GM12874 (cell line): Measurements from ENCODE around the gene CDHR3.

Experiments
- CTCF ChIP-seq: IDR thresholded peaks from 2 replicates; pipeline ENCODE4 v1.5.1; 2011; ENCODE audit warnings: low read depth, mild to moderate bottlenecking, control low read depth, low read length, moderate library complexity; ENCODE audit not compliant: insufficient read depth

CDHR3 gene

DNA sequence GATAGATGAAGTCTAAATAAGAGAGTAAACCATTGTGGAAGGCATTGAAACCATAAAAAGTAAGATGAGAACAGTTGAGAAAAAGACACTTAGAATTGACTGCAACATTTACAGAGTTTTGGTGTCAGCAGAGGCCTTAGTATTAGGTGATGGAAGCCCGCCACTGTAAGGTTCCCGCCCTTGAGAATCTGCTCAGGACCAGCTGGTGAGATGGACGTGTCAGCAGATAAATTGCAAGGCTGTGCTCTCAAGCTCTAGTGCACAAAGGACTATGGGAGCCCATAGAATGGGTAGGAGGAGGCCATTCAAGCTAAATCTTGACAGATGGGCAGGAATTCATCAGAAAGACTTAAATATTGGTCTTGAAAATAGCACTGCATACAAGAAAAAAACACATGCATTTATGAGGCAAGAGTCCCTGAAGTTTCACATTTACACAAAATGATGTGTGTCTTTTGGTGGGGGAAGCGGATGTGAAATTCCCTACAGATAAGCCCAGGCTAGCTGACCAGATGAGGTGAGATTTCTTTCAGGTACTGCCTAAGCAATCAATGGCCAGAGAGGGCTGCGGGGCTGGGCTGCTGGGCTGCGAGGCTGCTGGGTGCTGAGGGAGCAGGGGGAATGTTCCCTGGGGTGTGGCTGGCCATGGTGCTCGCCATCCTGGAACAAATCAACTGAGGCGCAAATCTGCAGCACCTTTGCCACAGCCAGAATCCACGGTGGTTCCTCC is 106.6 kb downstream of the CDHR3 start:
- no peak for TF ChIP-seq CTCF

GRCh38 chr7:106070201-106070551 is 107.1 kb downstream of the CDHR3 start:
- TF ChIP-seq CTCF: no peak

- TF ChIP-seq CTCF: no peak
Measured at GRCh38 chr7:106070567-106071254, 107.6 kb downstream of the CDHR3 start.

DNA sequence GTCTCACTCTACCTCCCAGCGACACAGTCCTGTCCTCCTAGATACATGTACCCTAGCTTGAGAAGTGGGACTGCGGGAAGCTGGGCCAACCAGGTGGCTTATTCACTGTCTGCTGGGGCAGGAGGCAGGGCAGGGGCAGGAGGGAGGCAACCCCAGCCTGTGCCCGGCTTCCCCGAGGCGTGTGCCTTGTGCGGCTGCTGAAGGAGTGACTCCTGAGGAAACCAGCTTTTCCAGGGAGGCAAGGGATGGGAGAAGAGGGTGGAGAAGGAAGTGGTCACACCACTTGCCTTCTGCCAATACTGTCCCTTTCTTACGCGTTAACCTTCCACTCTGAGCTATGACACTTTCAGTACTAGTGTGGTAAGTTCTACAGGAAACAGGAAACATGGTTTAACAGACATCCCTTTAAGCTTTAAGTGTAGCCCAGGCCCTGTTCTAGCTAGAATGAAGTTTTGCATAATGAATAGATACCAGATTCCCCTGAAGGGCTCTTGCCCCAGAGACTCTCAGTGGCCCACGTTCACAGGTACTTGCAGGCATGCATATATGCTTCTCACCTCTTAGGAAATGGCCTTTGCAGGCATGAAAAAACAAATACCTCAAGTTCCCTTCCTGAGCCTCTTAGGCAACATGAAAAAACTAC is 108.4 kb downstream of the CDHR3 start:
- TF ChIP-seq CTCF: no peak

- TF ChIP-seq CTCF: no peak
Measured at GRCh38 chr7:106071999-106072714, 109.1 kb downstream of the CDHR3 start.

GRCh38 chr7:106072715-106073091 is 109.6 kb downstream of the CDHR3 start:
- TF ChIP-seq CTCF: no peak

- no peak for TF ChIP-seq CTCF
Measured at GRCh38 chr7:106073701-106074100, 110.6 kb downstream of the CDHR3 start.
